HG03457 (cell line): Measurements from ENCODE around the gene NLRP13.

Experiments
- ATAC-seq: cut with Tn5 transposase; IDR thresholded peaks from one replicate; pipeline ENCODE4 v1.9.1; 2021; ENCODE audit warnings: moderate number of reproducible peaks; ENCODE audit not compliant: unreplicated experiment

NLRP13 gene

DNA sequence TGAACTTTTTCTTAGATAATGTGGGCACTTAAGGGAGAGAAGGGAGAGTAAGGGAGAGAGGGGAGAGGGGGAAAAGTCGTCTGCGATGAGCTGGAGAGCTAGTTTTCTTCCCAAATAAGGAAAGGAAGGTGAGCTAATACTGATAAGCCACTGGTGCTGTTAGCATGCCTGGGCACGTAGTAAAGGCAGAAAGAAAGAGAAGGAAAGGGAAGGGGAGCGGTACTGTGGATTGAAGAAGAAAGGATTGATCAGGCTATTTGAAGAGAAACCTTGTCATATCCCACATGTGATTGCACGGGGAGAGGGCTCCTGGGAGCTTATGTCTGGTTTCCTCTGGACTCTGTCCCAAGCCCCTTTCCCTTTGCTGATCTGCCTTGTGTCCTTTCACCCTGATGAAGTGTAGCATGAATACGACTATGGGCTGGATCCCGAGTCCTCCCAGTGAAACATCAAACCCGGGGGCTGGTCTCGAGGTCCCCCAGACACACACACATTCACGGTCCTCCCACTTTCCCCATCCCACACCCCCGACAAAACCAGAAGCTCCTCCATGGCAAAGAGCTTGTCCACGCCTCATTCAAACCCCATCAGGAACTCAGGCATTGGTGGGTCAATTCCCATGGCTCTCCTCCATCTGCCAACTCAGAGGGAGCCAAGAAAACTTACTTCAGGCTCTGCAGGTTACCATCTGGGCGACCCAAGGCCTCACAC lies 30.6 kb downstream of the NLRP13 start:
- ATAC-seq, result no peak

DNA sequence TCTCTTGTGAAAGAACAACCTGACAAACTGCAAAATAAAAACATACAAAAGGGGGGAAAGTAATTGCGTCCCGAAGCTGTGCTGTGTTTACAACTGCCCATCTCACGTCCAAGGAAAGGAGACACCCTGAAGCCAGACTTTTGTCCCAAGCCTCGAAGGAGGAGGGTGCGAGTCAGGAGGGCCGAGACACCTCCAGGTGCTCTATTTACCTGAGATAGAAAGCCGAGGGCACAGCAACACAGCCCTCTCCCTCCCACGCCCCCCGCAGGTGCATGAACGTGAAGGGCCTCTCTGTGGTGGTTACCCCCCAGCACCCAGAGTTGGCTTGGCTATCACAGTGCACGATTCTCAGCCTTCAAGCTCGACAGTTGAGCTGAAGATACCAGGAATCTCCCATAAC lies 33.2 kb downstream of the NLRP13 start:
- ATAC-seq, result no peak

DNA sequence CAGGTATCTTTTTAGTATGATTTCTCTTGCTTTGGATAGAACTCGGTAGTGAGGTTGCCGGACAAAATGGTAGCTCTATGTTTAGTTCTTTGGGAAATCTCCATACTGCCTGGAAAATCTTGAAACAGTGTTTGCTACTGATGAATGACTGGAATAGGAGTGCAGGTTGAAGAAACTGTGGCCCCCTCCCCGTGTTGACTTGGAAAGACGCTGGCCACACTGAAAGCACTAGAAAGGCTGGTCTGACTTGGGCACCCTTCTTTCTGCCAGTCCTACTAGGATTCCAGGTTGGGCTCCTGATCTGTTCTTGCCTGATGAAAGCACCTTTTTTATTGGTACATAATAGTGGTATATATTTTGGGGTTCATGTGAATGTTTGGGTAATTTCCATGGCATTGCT lies 49.5 kb downstream of the NLRP13 start:
- no peak for ATAC-seq

GRCh38 chr19:55877211-55877610 lies 54.9 kb downstream of the NLRP13 start:
- ATAC-seq, result no peak

DNA sequence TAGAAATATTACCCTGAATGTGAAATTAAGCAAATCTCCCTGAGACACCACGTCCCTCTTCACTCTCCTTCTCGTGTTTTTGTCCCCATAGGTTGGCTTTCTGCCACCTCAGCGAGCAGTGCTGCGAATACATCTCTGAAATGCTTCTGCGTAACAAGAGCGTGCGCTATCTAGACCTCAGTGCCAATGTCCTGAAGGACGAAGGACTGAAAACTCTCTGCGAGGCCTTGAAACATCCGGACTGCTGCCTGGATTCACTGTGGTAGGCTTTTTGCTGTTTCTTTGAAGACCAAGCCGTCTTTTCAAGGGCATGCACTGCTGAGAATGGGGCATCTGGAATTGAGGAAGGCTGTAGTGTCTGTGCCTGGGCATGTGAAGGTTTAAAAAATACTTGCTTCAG lies 61.4 kb downstream of the NLRP13 start:
- no peak for ATAC-seq

GRCh38 chr19:55867101-55867500 lies 65.0 kb downstream of the NLRP13 start:
- no peak for ATAC-seq

DNA sequence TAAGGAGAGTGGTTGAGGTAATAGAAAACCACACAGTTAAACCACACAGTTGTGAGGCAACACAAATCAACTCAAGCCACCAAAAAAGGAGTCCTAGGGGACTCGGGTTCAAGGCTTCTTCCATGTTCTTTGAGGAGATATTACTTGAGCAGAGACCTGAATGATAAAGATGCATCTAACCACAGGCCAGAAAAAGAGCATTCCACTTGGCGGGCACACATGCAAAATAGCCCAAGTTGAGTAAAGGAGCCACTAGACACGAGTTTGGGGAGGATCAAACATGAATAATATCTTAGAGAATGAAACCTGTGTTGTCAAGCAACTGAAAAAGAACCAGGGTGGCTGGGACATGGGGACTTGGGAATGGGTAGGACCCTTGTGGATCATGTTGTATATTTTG lies 65.6 kb downstream of the NLRP13 start:
- ATAC-seq, result no peak

DNA sequence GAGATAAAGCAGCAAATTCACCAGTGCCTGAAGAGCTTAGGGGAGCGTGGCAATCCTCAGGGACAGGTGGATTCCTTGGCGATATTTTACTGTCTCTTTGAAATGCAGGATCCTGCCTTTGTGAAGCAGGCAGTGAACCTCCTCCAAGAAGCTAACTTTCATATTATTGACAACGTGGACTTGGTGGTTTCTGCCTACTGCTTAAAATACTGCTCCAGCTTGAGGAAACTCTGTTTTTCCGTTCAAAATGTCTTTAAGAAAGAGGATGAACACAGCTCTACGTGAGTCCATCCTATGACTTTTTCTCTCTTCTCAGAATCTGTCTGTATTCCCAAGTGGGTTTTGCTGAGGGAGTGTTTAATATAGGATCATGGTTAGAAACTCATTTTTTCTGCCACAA lies 73.2 kb downstream of the NLRP13 start:
- no peak for ATAC-seq

DNA sequence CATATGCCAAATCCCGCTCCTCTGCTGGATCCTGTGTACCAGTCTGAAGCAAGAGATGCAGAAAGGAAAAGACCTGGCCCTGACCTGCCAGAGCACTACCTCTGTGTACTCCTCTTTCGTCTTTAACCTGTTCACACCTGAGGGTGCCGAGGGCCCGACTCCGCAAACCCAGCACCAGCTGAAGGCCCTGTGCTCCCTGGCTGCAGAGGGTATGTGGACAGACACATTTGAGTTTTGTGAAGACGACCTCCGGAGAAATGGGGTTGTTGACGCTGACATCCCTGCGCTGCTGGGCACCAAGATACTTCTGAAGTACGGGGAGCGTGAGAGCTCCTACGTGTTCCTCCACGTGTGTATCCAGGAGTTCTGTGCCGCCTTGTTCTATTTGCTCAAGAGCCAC lies 73.7 kb downstream of the NLRP13 start:
- ATAC-seq, result no peak

GRCh38 chr19:55857974-55858373 lies 74.2 kb downstream of the NLRP13 start:
- no peak for ATAC-seq

GRCh38 chr19:55857149-55857548 lies 75.0 kb downstream of the NLRP13 start:
- ATAC-seq, result no peak

- no peak for ATAC-seq
Measured at GRCh38 chr19:55855160-55855559, 77.0 kb downstream of the NLRP13 start.
